Testis (tissue), 3 donors: ENCODE measurements around the gene NKIRAS2. TPM values are rescaled to one million over a fixed set of nuclear protein-coding genes. Genes with fewer than 3 reads are reported as not detected.
A peak's percentile ranks its signal among the peaks of the same experiment; 100 is the strongest.

Experiments
- DNase-seq: peaks from one replicate; pipeline ENCODE4 v3.0.0-alpha.2; 2019
- H3K27ac ChIP-seq, 2 donors: fragments of 200-600 bp; sonication (generic); one replicate each; pipeline ENCODE4 v1.5.1; 2019
- H3K27me3 ChIP-seq: fragments of 200-600 bp; sonication (generic); one replicate; pipeline ENCODE4 v1.5.1; 2019
- H3K36me3 ChIP-seq: fragments of 200-600 bp; sonication (generic); one replicate; pipeline ENCODE4 v1.5.1; 2017; ENCODE audit warnings: low read depth; ENCODE audit errors: missing control alignments
- H3K4me1 ChIP-seq: fragments of 200-600 bp; sonication (generic); one replicate; pipeline ENCODE4 v1.5.1; 2019
- H3K4me3 ChIP-seq, 2 donors: fragments of 200-600 bp; sonication (generic); one replicate each; pipeline ENCODE4 v1.5.1; 2017 to 2019
- H3K9me3 ChIP-seq: fragments of 200-600 bp; sonication (generic); one replicate; pipeline ENCODE4 v1.5.1; 2017
- POLR2A ChIP-seq: fragments of 450-650 bp; IDR thresholded peaks from one replicate; pipeline ENCODE4 v1.6.1; 2017; ENCODE audit warnings: antibody characterized with exemption, mild to moderate bottlenecking, moderate library complexity
- WGBS, 2 donors: methylation state at CpG; one replicate each; pipeline ENCODE4 v1.1.5; 2018; 5-methylcytosine and 5-hydroxymethylcytosine counted together
- intact Hi-C: fragments of 100-400 bp; cut with DNase I; formaldehyde crosslinking; loops from one replicate; pipeline ENCODE4 v1.15.1; 2023; ENCODE audit warnings: low total_unique reads
- polyA plus RNA-seq: library from polyadenylated mRNA; stranded (reverse); fragments of 350-450 nt; fragmentation: Illumina TruSeq; extraction: RNeasy Lipid Tissue Mini Kit (QIAGEN cat#74804); gene quantifications from one replicate; pipeline ENCODE4 v1.2.3, GENCODE V29; 2014; ENCODE audit warnings: low read depth, low replicate concordance; ENCODE audit not compliant: insufficient read depth
- total RNA-seq, 2 donors: library from RNA; depleted of rRNA; stranded (reverse); fragments of >200 nt; gene quantifications; one replicate each; pipeline ENCODE4 v1.2.3, GENCODE V29; 2016
- TF ChIP-seq, protein P1 (sequence below), 3 experiments: fragments of 450-650 bp in 2 of 3; fragments of 200-600 bp in 1 of 3; sonication (generic) in 1 of 3; IDR thresholded peaks; one replicate each; pipeline ENCODE4 v1.5.1; 2016 to 2019; ENCODE audit warnings: antibody characterized with exemption in 3 of 3, mild to moderate bottlenecking in 2 of 3, moderate library complexity in 1 of 3

The NKIRAS2 gene
- total and polyA plus RNA-seq, 3 donors from 2014 or later: 65.4 to 103 (median 85.1) TPM

GRCh38 chr17:41972571-41973407, 47.1 kb upstream of the NKIRAS2 start:
- no peaks in the 10 kb centered on the region for H3K27me3 ChIP-seq
- peak overlapping the region in 1 of 2 donors; percentile 68 for H3K27ac ChIP-seq
- no peaks in the 10 kb centered on the region for H3K9me3 ChIP-seq
- no peak overlapping the region for H3K4me3 ChIP-seq
- no peak for DNase-seq
- WGBS, 2 donors: 58 to 63% methylated on average over 22 of the region's 22 CpGs
- H3K4me1 ChIP-seq: peaks cover 46% of the 10 kb centered on the region
- TF ChIP-seq POLR2A: no peak
- TF ChIP-seq, protein P1, sequence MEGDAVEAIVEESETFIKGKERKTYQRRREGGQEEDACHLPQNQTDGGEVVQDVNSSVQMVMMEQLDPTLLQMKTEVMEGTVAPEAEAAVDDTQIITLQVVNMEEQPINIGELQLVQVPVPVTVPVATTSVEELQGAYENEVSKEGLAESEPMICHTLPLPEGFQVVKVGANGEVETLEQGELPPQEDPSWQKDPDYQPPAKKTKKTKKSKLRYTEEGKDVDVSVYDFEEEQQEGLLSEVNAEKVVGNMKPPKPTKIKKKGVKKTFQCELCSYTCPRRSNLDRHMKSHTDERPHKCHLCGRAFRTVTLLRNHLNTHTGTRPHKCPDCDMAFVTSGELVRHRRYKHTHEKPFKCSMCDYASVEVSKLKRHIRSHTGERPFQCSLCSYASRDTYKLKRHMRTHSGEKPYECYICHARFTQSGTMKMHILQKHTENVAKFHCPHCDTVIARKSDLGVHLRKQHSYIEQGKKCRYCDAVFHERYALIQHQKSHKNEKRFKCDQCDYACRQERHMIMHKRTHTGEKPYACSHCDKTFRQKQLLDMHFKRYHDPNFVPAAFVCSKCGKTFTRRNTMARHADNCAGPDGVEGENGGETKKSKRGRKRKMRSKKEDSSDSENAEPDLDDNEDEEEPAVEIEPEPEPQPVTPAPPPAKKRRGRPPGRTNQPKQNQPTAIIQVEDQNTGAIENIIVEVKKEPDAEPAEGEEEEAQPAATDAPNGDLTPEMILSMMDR (IDR thresholded peaks at IDR 0.05): no peak
- intact Hi-C loops: no loop called here
- H3K36me3 ChIP-seq: peaks cover 4% of the 10 kb centered on the region

DNA sequence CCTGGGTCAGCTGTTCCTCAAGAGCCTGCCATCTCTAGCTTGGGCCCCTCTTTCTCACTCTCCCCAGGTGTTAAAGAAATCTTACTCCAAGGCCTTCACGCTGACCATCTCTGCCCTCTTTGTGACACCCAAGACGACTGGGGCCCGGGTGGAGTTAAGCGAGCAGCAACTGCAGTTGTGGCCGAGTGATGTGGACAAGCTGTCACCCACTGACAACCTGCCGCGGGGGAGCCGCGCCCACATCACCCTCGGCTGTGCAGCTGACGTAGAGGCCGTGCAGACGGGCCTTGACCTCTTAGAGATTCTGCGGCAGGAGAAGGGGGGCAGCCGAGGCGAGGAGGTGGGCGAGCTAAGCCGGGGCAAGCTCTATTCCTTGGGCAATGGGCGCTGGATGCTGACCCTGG, 46.5 kb upstream of the NKIRAS2 start:
- peaks cover 43% of the 10 kb centered on the region for H3K4me1 ChIP-seq
- WGBS, 2 donors: 51 to 53% methylated on average over 17 to 19 of the region's 19 CpGs
- H3K27me3 ChIP-seq: no peaks in the 10 kb centered on the region
- peak overlapping the region in 1 of 2 donors; percentile 68 for H3K27ac ChIP-seq
- DNase-seq: no peak
- no peaks in the 10 kb centered on the region for H3K9me3 ChIP-seq
- intact Hi-C loops: no loop called here
- H3K4me3 ChIP-seq: peak overlapping the region in 1 of 2 donors; percentile 12
- TF ChIP-seq, protein P1 (IDR thresholded peaks at IDR 0.05): no peak
- no peak for TF ChIP-seq POLR2A
- H3K36me3 ChIP-seq: peaks cover 4% of the 10 kb centered on the region

DNA sequence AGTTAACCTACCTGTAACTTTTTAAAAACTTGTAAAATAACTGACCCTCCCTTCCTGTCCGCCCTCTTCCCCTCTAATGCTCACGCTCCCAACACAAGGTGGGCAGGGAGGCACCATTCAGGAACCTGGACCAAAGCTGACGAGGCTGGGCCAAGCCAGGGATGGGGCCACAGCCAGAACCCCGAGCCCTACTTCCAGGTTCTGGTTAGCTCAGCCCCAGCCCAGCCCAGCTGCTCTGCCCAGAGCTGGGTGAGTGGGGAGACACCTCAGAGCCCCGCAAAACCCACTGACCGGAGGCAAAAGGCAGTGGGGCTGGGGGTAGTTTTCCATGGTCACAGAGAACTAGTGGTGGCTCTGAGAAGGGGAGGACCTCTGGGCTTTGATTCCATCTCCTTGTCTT, 45.9 kb upstream of the NKIRAS2 start:
- Histone ChIP-seq H3K4me3 (no peak overlapping the region), H3K9me3 (no peaks in the 10 kb centered on the region), H3K27me3 (no peaks in the 10 kb centered on the region), H3K27ac (no peak overlapping the region), H3K4me1 (peaks cover 41% of the 10 kb centered on the region), H3K36me3 (peaks cover 4% of the 10 kb centered on the region)
- intact Hi-C loops: no loop called here
- DNase-seq: no peak
- WGBS, 2 donors: 79 to 92% methylated on average over 6 of the region's 6 CpGs
- TF ChIP-seq, protein P1 (IDR thresholded peaks at IDR 0.05): no peak
- TF ChIP-seq POLR2A: no peak

GRCh38 chr17:41974658-41975057, 45.2 kb upstream of the NKIRAS2 start:
- no peaks in the 10 kb centered on the region for H3K27me3 ChIP-seq
- peaks cover 1% of the 10 kb centered on the region for H3K36me3 ChIP-seq
- H3K27ac ChIP-seq: no peak overlapping the region
- DNase-seq: no peak
- whole genome bisulfite sequencing, 2 donors: 60 to 73% methylated on average over 1 to 5 of the region's 5 CpGs
- H3K9me3 ChIP-seq: no peaks in the 10 kb centered on the region
- intact Hi-C loops: no loop called here
- no peak for TF ChIP-seq POLR2A
- TF ChIP-seq, protein P1 (IDR thresholded peaks at IDR 0.05): no peak
- peaks cover 41% of the 10 kb centered on the region for H3K4me1 ChIP-seq
- no peak overlapping the region for H3K4me3 ChIP-seq
